ENCODE results near the gene BLTP2.

- no peak for TF ChIP-seq CTCF (IDR thresholded peaks at IDR 0.05)
- TF ChIP-seq POLR2AphosphoS5 (IDR thresholded peaks at IDR 0.05), result no peak
- TF ChIP-seq POLR2A (IDR thresholded peaks at IDR 0.05; ENCODE audit: low read depth), result no peak
- no peak for TF ChIP-seq EP300 (IDR thresholded peaks at IDR 0.05)
These were observed 26.5 kb downstream of the BLTP2 start for GRCh38 chr17:28618464-28618863.
